Activated B cell treated with CpG ODN at 0.5 μM for 24 hours (primary cell): ENCODE measurements around the gene PPP1R14B. TPM values are rescaled to one million over a fixed set of nuclear protein-coding genes. Genes with fewer than 3 reads are reported as not detected.

ENCODE experiments used
- ATAC-seq: fragments of 200-7000 bp; cut with Tn5 transposase; one replicate; pipeline ENCODE4 v1.10.0; 2021; ENCODE audit warnings: low read depth, mild to moderate bottlenecking, moderate library complexity
- CTCF ChIA-PET: fragments of 350-600 bp; sonication (Branson Sonifier 250); formaldehyde crosslinking; loops from one replicate; lab custom pipeline; 2021; ENCODE audit warnings: antibody characterized with exemption; lab: Charles Lee
- POLR2A ChIA-PET: fragments of 350-600 bp; sonication (Branson Sonifier 250); formaldehyde crosslinking; loops from one replicate; lab custom pipeline; 2021; ENCODE audit warnings: antibody characterized with exemption; lab: Charles Lee
- DNase-seq: peaks from one replicate; pipeline ENCODE4 v3.0.0; 2022
- H3K27ac Mint-ChIP-seq: one replicate; pipeline ENCODE4 v1.8.0; 2020; ENCODE audit warnings: mixed read lengths
- H3K27me3 Mint-ChIP-seq: one replicate; pipeline ENCODE4 v1.8.0; 2021; ENCODE audit warnings: mixed read lengths
- H3K36me3 Mint-ChIP-seq: one replicate; pipeline ENCODE4 v1.8.0; 2021; ENCODE audit warnings: low read depth, mixed read lengths
- H3K4me1 Mint-ChIP-seq: one replicate; pipeline ENCODE4 v1.8.0; 2021; ENCODE audit warnings: mixed read lengths
- H3K4me3 Mint-ChIP-seq: one replicate; pipeline ENCODE4 v1.8.0; 2020; ENCODE audit warnings: mild to moderate bottlenecking, mixed read lengths
- H3K9me3 Mint-ChIP-seq: one replicate; pipeline ENCODE4 v1.8.0; 2020; ENCODE audit warnings: mixed read lengths
- intact Hi-C: fragments of 100-400 bp; cut with micrococcal nuclease; formaldehyde crosslinking; loops from one replicate; pipeline ENCODE4 v1.15.1; 2024
- total RNA-seq: library from RNA; stranded (reverse); gene quantifications from 2 replicates; pipeline ENCODE4 v1.2.3, GENCODE V29; 2022
- TF ChIP-seq, protein P1 (sequence below): fragments of 200-600 bp; IDR thresholded peaks from one replicate; pipeline ENCODE4 v1.8.0; 2022; ENCODE audit warnings: antibody characterized with exemption, mild to moderate bottlenecking

PPP1R14B gene
- total RNA-seq, 1 donor from 2014 or later: 112 TPM

DNA sequence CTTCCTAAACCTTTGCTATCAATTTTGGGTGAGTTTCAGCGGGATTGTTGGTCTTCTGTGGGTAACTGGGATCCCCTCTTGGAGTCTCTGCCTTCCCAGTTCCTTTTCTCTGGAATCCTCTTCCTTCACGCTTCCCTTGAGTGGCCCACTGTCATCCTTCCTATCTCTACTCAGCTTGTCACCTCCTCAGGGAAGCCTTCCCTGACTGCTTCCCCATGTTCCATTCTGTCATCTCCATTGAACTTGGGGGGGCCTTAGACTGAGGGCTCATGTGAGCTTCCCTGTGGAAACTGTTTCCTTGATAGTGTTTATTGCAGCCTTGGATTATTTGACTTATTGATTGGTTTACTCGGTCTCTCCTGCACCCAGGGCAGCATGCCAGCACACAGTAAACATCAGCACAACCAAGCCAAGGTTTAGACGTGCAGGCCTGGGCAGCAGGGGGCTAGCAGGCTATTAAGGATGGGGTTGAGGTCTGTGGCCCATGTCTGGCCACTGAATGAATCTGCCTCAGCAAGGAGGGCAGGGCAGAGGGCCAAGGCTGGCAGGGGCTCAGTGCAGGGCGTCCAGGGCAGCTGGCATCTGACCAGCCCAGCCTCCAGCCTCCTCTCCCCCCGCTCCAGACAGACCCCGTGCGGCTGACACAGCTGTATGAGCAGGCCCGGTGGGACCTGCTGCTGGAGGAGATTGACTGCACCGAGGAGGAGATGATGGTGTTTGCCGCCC is 28.0 kb downstream of the PPP1R14B start:
- CTCF ChIA-PET: no interaction called here
- no peak overlapping the region for H3K27ac Mint-ChIP-seq
- no peak for ATAC-seq

DNA sequence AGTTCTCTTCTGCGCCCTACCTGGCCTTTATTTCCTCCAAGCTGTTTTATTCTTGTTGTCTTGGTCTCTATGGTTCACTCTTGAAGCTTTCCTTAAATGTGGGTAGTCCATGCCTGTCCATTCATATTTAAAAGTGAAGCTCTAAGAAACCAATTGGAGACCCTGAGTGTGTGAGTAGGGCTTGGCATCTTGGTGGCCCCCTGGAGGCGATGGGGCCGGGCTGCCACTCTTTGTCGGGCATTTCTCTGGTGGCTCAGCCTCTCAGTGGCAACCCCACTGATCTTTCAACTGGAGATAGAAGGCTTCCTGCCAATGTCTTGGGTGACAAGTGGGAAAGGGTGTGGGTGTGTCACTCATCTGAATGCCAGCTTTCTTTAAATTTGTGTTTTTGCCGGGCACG is 29.9 kb downstream of the PPP1R14B start:
- no peak overlapping the region for H3K4me3 Mint-ChIP-seq
- H3K27ac Mint-ChIP-seq: peak overlapping the region; percentile 46
- ChIA-PET POLR2A (interaction anchor here (0.7 to 6.3 kb wide), 6 partner anchors 9 to 101 kb away, joined by 3 to 37 read pairs (median 4); partner anchors contain the start of genes FERMT3, NUDT22, PRDX5 and TRPT1), CTCF (interaction anchor here (1.1 to 3.5 kb wide), 3 partner anchors 9 to 86 kb away, joined by 3 to 29 read pairs (median 6); partner anchors contain the start of genes FERMT3, NUDT22 and TRPT1)
- peak; percentile 23 for ATAC-seq
- peaks cover 63% of the 10 kb centered on the region for H3K36me3 Mint-ChIP-seq
- H3K27me3 Mint-ChIP-seq: no peaks in the 10 kb centered on the region
- intact Hi-C loops: no loop called here
- DNase-seq: no peak
- H3K4me1 Mint-ChIP-seq: peaks cover 37% of the 10 kb centered on the region
- TF ChIP-seq, protein P1, sequence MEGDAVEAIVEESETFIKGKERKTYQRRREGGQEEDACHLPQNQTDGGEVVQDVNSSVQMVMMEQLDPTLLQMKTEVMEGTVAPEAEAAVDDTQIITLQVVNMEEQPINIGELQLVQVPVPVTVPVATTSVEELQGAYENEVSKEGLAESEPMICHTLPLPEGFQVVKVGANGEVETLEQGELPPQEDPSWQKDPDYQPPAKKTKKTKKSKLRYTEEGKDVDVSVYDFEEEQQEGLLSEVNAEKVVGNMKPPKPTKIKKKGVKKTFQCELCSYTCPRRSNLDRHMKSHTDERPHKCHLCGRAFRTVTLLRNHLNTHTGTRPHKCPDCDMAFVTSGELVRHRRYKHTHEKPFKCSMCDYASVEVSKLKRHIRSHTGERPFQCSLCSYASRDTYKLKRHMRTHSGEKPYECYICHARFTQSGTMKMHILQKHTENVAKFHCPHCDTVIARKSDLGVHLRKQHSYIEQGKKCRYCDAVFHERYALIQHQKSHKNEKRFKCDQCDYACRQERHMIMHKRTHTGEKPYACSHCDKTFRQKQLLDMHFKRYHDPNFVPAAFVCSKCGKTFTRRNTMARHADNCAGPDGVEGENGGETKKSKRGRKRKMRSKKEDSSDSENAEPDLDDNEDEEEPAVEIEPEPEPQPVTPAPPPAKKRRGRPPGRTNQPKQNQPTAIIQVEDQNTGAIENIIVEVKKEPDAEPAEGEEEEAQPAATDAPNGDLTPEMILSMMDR: no peak
- H3K9me3 Mint-ChIP-seq: no peaks in the 10 kb centered on the region

More for the DNA sequence above, 28.0 kb downstream of the PPP1R14B start:
- TF ChIP-seq, protein P1: no peak
- peaks cover 62% of the 10 kb centered on the region for H3K36me3 Mint-ChIP-seq
- intact Hi-C loops: no loop called here
- no peaks in the 10 kb centered on the region for H3K27me3 Mint-ChIP-seq
- no peak for DNase-seq
- POLR2A ChIA-PET: interaction anchor here (0.9 to 6.3 kb wide), 3 partner anchors 8 to 52 kb away, joined by 3 to 37 read pairs (median 6); partner anchors contain the start of gene FERMT3
- H3K4me3 Mint-ChIP-seq: no peak overlapping the region
- H3K4me1 Mint-ChIP-seq: peaks cover 23% of the 10 kb centered on the region
- no peaks in the 10 kb centered on the region for H3K9me3 Mint-ChIP-seq

DNA sequence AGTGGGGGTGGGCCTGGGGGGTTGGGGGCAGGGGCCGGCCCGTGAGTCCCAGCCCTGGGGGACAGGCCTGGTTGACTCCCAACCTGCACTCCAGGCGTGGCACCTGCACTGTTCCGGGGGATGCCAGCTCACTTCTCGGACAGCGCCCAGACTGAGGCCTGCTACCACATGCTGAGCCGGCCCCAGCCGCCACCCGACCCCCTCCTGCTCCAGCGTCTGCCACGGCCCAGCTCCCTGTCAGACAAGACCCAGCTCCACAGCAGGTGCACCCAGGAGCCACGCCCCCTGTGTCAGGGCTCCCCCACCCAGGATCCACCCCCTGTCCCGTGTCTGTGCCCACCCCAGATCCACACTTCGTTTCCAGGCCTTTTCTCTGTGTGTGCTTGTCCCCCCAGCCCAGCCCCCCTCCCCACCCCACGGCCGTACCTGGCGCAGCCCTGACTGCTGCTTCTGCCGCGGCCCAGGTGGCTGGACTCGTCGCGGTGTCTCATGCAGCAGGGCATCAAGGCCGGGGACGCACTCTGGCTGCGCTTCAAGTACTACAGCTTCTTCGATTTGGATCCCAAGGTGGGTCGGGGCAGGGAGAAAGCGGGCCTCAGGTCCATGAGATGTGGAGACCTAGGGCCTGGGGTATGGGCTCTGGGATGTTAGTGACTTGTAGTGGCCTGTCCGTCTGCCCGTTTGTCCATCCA is 35.4 kb downstream of the PPP1R14B start:
- no peak for DNase-seq
- Mint-ChIP-seq H3K27ac (no peak overlapping the region), H3K36me3 (peaks cover 54% of the 10 kb centered on the region), H3K4me3 (no peak overlapping the region), H3K27me3 (no peaks in the 10 kb centered on the region), H3K4me1 (peaks cover 59% of the 10 kb centered on the region), H3K9me3 (no peaks in the 10 kb centered on the region)
- intact Hi-C loops: no loop called here
- CTCF ChIA-PET: no interaction called here
- POLR2A ChIA-PET: interaction anchor here (0.6 to 9.3 kb wide), 2 partner anchors 16 to 21 kb away, joined by 5 to 191 read pairs; partner anchors contain the start of genes DNAJC4, NUDT22 and TRPT1
- no peak for ATAC-seq
- TF ChIP-seq, protein P1: no peak

DNA sequence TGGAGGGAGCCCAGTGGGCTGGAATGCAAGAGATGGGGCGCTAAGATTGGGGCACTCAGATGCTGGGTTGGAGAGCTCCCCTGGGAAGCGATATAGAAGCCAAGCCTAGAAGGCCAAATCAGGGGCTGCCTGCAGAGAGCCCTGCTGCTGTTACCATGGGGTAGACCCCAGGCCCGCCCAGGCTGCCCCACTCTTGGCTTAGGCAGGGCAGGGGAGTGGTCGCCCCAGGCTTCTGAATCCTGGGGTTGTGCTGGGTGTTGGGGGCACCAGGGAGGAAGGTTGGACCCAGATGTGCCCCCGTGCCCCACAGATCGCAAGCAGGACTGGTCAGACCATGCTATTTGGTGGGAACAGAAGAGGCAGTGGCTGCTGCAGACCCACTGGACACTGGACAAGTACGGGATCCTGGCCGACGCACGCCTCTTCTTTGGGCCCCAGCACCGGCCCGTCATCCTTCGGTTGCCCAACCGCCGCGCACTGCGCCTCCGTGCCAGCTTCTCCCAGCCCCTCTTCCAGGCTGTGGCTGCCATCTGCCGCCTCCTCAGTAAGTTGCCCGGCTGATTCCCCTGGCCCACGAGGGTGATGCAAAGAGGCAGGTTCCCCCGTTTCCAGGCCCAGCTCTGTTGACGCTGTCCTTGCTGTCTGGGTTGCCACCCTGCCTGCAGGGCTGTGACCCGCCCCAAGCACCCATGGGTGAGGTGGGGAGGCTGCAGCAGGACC is 36.3 kb downstream of the PPP1R14B start:
- H3K4me1 Mint-ChIP-seq: peaks cover 63% of the 10 kb centered on the region
- H3K4me3 Mint-ChIP-seq: no peak overlapping the region
- ATAC-seq (no peak), DNase-seq (no peak)
- TF ChIP-seq, protein P1: no peak
- H3K36me3 Mint-ChIP-seq: peaks cover 56% of the 10 kb centered on the region
- ChIA-PET CTCF (no interaction called here), POLR2A (interaction anchor here (0.6 to 9.3 kb wide), 3 partner anchors 17 to 1209 kb away, joined by 3 to 191 read pairs (median 5); partner anchors contain the start of genes DNAJC4, NUDT22, PRDX5 and TRMT112)
- H3K27ac Mint-ChIP-seq: no peak overlapping the region
- H3K27me3 Mint-ChIP-seq: no peaks in the 10 kb centered on the region
- intact Hi-C loops: no loop called here
- H3K9me3 Mint-ChIP-seq: no peaks in the 10 kb centered on the region
